GM19025 (cell line): Measurements from ENCODE around the gene FPR1.
"Not testable (repeated sequence)": the region's sequence is repeated elsewhere in the genome, so short reads cannot be mapped to it uniquely, and the experiment has no call there.

ENCODE experiments used
- ATAC-seq: cut with Tn5 transposase; IDR thresholded peaks from one replicate; pipeline ENCODE4 v1.9.1; 2021; ENCODE audit warnings: mild to moderate bottlenecking, low read depth, moderate library complexity; ENCODE audit not compliant: unreplicated experiment

The FPR1 gene

GRCh38 chr19:51780270-51780669 is 28.6 kb upstream of the FPR1 start:
- ATAC-seq: no peak

DNA sequence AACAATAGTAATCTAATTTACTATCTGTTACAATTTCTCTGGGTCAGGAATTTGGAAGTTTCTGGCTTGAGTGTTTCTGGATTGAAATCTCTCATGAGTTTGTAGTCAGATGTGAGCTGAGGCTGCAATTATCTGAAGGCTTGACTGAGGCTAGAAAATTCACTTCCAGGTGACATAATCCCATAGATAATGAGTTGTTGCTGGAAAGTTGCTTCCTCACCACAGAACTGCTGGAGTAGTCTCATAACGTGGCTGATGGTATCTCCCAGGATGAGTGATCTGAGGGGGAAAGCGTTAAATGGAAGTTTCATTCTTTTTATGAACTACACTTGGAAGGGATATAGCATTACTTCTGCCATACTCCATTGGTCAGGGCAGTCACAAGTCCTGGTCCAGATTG is 28.0 kb upstream of the FPR1 start:
- no peak for ATAC-seq

DNA sequence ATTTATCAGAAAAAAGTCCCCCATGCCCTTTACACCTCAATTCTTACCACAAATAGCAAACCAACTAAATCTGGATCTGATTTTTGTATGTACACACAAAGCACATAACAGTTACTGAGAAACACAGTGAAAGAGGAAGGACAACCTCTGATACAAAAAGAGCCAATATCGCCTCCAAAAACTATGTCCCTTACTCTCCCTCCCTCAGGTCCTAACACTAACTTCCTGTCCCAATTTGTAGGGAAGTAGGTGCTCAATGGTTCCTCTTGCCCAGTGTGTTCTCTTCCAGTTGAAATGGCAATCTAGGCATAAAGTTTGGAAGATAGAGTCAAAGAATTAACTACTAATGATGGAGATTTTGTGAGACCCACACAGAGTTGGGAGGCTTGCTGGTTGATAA is 27.5 kb upstream of the FPR1 start:
- no peak for ATAC-seq

DNA sequence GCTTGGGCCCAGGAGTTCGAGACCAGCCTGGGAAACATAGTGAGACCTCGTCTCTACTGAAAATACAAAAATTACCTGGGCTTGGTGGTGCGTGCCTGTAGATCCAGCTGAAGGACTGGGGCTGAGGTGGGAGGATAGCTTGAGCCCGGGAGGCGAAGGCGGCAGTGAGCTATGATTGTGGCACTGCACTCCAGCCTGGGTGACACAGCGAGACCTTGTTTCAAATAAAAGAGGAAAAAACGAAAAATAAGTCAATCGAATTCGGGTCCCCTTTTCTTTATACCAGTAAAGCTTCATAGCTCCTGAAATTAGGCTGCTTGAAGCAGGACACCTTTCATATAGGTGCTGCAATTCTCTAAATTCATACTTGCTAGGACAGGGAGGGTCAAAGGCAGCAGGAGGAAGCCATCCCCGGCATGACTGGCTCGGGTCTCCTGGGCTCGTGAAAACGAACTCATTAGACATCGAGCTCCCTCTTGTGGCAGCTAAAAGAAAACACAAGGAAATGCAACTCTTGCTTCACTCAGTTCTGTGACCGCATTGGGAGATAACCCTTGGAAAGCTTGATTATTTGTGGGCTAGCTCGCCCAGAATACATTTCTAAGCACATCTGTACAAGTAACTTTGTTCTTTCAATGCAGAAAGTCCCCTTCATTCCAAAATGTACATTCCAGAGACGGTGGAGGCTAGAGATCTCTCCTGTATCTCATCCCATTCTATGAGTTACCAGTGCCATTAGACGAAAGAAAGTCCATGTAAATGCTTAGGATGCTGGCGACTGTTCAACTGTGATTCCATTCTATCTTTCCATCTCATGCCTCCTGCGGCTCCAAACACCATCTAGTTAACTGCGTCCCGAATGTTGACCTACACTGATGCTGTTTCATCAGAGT is 26.1 kb upstream of the FPR1 start:
- ATAC-seq: no peak

DNA sequence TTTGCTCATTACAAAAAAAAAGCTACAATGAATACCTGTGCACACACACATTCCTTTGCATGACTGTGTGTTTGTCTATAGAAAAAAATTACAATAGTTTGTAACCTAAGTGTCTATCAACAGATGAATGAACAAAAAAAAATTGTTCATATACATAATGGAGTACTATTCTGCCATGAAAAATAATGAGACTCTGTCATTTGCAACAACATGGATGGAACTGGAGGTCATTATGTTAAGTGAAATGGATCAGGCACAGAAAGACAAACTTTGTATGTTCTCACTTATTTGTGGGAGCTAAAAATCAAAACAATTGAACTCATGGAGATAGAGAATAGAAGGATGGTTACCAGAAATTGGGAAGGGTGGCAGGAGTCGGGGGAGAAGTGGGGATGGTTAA is 24.9 kb upstream of the FPR1 start:
- ATAC-seq: not testable (repeated sequence)

GRCh38 chr19:51772977-51773376 is 21.3 kb upstream of the FPR1 start:
- ATAC-seq: no peak

- no peak for ATAC-seq
Observed at GRCh38 chr19:51771376-51772130, 19.9 kb upstream of the FPR1 start.

- no peak for ATAC-seq
Observed at GRCh38 chr19:51766461-51766860, 14.8 kb upstream of the FPR1 start.

DNA sequence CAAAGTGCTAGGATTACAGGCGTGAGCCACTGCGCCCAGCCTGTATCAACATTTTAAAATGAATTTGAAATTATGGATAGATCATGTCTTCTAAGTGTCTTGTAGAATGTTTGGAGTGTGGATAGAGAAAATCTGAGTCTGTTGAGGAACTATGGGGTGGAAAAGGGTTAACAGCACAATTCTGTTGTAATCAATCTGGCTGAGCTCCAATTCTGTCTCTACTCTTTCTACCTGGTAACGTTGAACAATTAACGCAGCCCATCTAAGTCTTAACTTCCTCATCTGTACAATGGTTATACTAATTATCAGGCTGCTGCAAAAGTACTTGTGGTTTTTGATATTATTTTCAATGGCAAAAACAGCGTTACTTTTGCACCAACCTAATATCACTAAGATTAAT is 13.4 kb upstream of the FPR1 start:
- ATAC-seq: no peak

GRCh38 chr19:51761696-51762095 is 10.0 kb upstream of the FPR1 start:
- ATAC-seq: no peak

GRCh38 chr19:51760697-51761356 is 9.1 kb upstream of the FPR1 start, which contains the start of gene FPR2:
FPR2 (plus strand) TSS chr19:51761180; CDS start chr19:51768659, 7,479 bp downstream.
- ATAC-seq: no peak

- ATAC-seq: no peak
Observed at GRCh38 chr19:51755571-51755970, 3.9 kb upstream of the FPR1 start.

DNA sequence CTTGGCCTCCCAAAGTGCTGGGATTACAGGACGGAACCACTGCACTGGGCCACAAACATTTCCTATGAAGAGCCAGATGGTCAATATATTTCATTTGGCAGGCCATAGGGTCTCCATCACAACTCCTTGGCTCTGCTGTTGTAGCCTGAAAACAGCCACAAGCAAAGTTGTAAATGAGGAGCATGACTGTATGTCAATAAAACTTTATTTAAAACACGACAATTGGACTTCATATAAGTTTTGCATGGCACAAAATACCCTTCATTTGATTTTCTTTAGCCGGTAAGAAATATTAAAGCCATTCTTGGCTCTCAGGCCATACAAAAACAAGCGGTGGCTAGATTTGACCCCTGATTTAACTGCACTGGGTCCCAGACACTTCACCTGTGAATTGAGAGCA is 3.1 kb upstream of the FPR1 start:
- ATAC-seq: no peak

- ATAC-seq: no peak
Observed at GRCh38 chr19:51754109-51754508, 2.4 kb upstream of the FPR1 start.

DNA sequence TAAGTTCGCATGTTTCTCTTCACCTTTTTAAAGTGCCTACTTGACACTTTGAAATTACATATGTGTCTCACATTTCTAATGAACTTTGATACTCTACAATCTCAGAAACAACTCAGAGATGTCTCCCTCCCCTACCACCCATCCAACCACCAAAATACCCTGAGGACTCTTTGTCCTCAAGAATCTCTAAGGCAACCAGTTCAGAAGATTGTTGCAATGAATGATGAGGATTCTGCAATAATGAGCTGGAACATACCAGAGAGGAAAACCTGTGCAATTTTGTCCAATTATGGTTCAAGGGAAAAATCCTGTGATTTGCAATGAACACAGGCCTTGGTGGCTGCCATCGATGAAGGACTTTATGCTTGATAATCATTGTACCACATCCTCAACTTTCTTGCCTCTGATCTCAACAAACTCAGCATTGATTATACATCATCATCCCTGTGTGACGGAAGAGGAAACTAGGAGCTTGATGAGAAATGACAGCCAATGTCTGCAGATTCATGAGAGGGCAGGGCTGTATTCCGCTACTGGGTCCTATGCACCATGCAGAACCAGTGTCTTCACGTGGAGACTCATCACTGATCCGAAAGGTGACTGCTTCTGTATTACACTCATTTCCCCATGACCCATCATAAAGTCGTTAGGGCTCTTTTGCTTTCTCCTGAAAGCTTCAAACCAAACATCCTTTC is 1.1 kb downstream of the FPR1 start:
- no peak for ATAC-seq

GRCh38 chr19:51749979-51750378 is 1.7 kb downstream of the FPR1 start:
- ATAC-seq: no peak

- no peak for ATAC-seq
Observed at GRCh38 chr19:51746731-51747130, 4.9 kb downstream of the FPR1 start.

DNA sequence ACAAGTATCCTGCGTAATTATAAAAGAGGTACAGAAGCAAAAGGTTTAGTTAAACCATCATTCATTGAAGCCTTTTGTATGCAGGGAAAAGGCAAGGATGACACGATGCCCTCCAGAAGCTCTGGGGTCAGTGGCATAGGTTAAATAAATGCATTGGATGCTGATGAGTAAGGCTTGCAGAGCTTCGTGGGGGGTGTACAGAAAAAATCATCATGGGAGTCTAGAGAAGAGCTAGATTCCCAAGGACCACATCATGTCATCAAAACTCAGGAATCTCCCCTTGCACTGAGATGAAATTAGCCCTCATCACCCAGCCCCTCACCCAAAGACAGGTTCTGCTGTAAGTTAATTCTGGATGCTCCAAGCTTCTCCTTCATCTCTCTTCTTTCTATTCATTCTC is 8.3 kb downstream of the FPR1 start:
- ATAC-seq: no peak

GRCh38 chr19:51742789-51743188 is 8.9 kb downstream of the FPR1 start:
- ATAC-seq: no peak

DNA sequence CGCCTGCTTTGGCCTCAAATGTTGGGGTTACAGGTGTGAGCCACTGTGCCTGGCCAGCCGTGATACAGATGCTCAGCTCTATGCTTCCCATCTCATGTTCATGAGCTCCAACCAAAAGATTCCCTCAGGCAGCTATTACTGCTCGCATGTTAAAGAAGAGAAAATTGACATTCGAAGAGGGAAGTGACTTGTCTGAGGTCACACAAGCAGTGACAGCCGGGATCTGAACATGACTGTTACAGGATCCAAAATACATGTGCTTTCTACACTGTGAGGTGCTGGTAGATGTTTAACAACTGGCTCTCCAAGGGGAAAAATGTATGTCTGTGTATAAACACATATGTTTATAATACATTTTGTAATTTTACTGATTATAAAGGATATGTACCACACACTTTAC is 11.3 kb downstream of the FPR1 start:
- no peak for ATAC-seq
